Measurements from ENCODE around the gene PHKA1. TPM values are rescaled to one million over a fixed set of nuclear protein-coding genes. Genes with fewer than 3 reads are reported as not detected.

Gene PHKA1
- 8.7 and 11.1 TPM in 2 replicates for total RNA-seq

DNA sequence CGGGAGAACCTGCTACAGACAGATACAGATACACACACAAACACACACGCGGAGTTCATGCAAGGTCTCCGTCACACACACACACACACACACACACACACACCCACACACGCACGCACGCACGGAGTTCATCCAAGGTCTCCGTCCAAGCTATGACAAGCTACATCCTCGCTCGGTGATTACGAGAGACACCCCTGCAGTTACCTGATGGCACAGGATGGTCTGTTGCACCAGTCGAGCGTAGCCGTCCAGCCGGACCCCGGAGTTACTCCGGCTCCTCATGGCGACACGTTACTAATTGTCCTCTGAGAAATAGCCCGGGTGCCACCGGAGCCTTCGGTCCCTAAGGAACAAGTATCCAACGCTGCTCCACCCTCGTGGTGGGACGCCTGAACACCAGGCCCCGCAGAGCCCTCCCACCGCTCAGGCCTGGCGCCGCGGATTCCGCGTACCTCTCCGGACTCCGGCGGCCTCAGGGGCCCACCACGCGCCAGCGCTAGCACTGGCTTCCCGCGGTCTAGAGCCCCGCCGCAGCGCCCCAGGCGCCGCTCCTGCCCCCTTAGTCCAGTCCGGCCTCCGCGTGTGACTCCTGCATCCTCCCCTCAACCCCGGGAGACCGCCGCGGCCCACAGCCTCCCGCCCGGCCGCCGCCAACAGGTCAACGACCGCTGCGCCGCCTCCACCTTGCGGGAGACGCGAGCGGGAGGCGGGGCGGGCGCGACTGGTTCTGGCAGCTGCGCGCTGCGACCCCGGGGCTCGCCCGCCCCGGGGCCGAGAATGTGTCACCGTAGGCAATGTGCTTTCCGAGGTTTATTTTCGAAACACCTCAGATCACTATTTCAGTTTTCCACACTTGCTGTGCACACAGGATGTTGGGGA lies at the start of gene PHKA1:
Gene PHKA1, minus strand, starts transcription at position 708 of the 879 bp plus-strand sequence. Its CDS starts 426 bp downstream, at position 282.

DNA sequence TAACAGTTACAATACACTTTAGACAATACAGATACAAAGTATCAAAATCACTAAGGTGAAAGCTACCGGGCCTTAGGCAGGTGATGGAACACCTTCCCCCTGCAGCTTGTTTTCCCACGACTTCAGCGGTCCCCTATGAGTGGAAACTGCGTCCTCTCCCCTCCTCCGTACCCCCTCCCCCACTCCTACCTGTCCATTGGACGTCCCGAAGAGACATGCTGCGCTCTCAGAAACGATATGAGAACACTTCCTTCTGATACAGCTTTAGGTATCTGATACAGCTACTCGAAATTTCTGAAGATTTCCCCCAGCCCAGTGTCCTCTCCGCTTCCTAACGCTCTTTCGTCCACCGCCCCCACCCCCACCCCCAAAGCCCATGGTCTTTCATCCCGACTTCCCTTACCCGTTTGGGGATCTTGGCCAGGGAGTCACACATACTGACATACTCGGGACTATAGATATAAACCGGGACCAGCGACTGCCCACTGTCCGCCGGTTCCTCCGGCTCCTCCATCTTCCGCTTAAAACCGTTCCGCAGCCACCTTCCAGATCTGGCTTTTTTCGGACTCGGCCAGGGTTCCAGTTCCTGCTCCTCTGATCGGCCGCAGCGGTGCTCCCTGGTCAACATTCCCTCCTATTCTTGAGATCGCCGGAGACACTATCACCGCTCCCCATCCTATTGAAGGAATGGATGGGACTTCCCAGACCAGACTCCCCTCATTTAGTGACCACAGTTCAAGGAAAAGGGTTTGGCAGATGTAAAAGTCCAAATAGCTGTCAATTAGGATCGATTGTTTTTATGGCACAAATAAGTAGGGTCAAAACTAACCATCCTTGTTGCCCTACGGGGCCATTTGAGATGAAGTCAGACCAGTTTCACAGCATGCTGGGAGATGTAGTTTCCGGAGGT lies 141.6 kb downstream of the PHKA1 start, which contains the start of gene HDAC8:
Gene HDAC8, minus strand, starts transcription at position 596 of the 910 bp plus-strand sequence. Its CDS starts 82 bp downstream, at position 514.

Other genes with a start within 250 kb of the PHKA1 start
- 18.1 and 26.2 TPM in 2 replicates for gene HDAC8, start 141.5 kb downstream of the PHKA1 start, total RNA-seq
- gene DMRTC1B, start 62.6 kb upstream of the PHKA1 start, total RNA-seq: not detected in 2 replicates
- not detected in 2 replicates for gene FAM236B, start 68.4 kb upstream of the PHKA1 start, total RNA-seq
- gene FAM236D, start 93.9 kb upstream of the PHKA1 start, total RNA-seq: not detected in 2 replicates
- not detected in 2 replicates for gene FAM236C, start 198.3 kb upstream of the PHKA1 start, total RNA-seq
- gene FAM236A, start 223.9 kb upstream of the PHKA1 start, total RNA-seq: not detected in 2 replicates
- not detected in 2 replicates for gene DMRTC1, start 229.5 kb upstream of the PHKA1 start, total RNA-seq